Upper lobe of left lung (tissue), 4 donors: ENCODE results near the gene OTULIN.

Experiments used
- CTCF ChIP-seq, 6 experiments: fragments of 450-650 bp in 4 of 6; fragments of 200-600 bp in 2 of 6; sonication (generic) in 2 of 6; IDR thresholded peaks; one replicate each; pipeline ENCODE4 v1.5.1; 2016 to 2019; ENCODE audit warnings: antibody characterized with exemption in 6 of 6
- EP300 ChIP-seq, 4 donors: sonication (generic); formaldehyde crosslinking; IDR thresholded peaks; one replicate each; pipeline ENCODE4 v1.5.1; 2017; ENCODE audit warnings: antibody characterized with exemption in 4 of 4, control low read depth in 2 of 4
- POLR2A ChIP-seq, 4 donors: fragments of 450-650 bp; IDR thresholded peaks; one replicate each; pipeline ENCODE4 v1.5.1; 2016 to 2017; ENCODE audit warnings: antibody characterized with exemption in 4 of 4, mild to moderate bottlenecking in 2 of 4
- POLR2AphosphoS5 ChIP-seq, 2 donors: sonication (generic); formaldehyde crosslinking; IDR thresholded peaks; one replicate each; pipeline ENCODE4 v1.5.1; 2017; ENCODE audit warnings: antibody characterized with exemption in 2 of 2

GRCh38 chr5:14681236-14681752 lies 16.8 kb downstream of the OTULIN start:
- TF ChIP-seq POLR2A (IDR thresholded peaks at IDR 0.05) (no peak), CTCF (IDR thresholded peaks at IDR 0.05) (no peak), POLR2AphosphoS5 (IDR thresholded peaks at IDR 0.05) (no peak), EP300 (IDR thresholded peaks at IDR 0.05) (no peak)
